Measurements from ENCODE around the gene DENND4B. TPM values are rescaled to one million over a fixed set of nuclear protein-coding genes. Genes with fewer than 3 reads are reported as not detected.
A peak's percentile ranks its signal among the peaks of the same experiment; 100 is the strongest.
"Not testable (repeated sequence)": the region's sequence is repeated elsewhere in the genome, so short reads cannot be mapped to it uniquely, and the experiment has no call there.

DENND4B gene
- total RNA-seq, 1 donor from 2014 or later = 2.7 TPM

DNA sequence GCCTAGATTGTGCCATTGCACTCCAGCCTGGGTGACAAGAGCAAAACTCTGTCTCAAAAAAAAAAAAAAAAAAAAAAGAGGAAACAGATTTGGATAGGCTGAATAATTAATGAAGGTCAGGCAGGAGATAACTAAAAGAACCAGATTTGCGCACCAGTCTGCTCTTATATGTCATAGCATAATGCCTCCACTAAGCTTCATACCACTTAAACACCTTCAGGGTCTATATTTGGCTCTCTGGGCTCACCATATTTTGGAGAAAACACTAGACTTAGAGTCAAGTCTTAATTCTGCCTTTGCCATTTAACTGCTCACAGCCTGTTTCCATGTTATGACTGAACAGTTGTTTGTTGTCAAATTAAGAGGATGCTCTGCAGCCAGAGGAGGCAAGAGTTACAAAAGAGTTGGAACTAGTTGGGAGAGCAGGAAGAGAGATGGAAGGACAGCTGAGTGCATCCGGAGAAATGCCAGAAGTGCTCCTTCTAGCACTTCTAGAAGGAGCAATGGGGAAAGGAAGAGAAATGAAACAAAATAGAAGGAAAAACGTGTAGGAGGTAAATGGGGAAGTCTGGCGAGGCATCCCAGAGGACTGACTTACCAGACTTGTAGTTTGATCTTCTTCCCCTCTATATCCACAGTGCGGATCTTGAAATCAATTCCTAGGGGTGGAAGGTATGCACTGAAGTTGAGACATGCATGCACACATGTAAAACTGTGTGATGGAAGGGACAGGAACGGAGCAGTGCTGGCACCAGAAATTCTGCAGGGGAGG is 37.8 kb upstream of the DENND4B start:
- Histone ChIP-seq H3K36me3 (no peaks in the 10 kb centered on the region), H4K20me1 (ENCODE audit: low read depth) (no peaks in the 10 kb centered on the region), H3K79me2 (ENCODE audit: low read depth) (peaks cover 9% of the 10 kb centered on the region), H3K4me2 (peak overlapping the region; percentile 93), H3K27ac (no peak overlapping the region), H2AFZ (replicated peaks) (no peak overlapping the region), H3K27me3 (no peaks in the 10 kb centered on the region), H3F3A (ENCODE audit: low read depth) (peaks cover 21% of the 10 kb centered on the region), H3K9me3 (ENCODE audit: low read depth) (no peaks in the 10 kb centered on the region), H3K4me1 (peaks cover 10% of the 10 kb centered on the region), H3K4me3 (peak overlapping the region; percentile 73), H3K9ac (no peak overlapping the region)
- Mint-ChIP-seq H3K9me3 (no peaks in the 10 kb centered on the region), H3K4me1 (peaks cover 15% of the 10 kb centered on the region), H3K4me3 (peak overlapping the region; percentile 95), H3K27ac (no peak overlapping the region), H3K36me3 (peaks cover 9% of the 10 kb centered on the region), H3K27me3 (ENCODE audit: insufficient read depth, low read depth) (peaks cover 4% of the 10 kb centered on the region)
- no peak for DNase-seq (ENCODE audit: low spot score)
- TF ChIP-seq, protein P1, sequence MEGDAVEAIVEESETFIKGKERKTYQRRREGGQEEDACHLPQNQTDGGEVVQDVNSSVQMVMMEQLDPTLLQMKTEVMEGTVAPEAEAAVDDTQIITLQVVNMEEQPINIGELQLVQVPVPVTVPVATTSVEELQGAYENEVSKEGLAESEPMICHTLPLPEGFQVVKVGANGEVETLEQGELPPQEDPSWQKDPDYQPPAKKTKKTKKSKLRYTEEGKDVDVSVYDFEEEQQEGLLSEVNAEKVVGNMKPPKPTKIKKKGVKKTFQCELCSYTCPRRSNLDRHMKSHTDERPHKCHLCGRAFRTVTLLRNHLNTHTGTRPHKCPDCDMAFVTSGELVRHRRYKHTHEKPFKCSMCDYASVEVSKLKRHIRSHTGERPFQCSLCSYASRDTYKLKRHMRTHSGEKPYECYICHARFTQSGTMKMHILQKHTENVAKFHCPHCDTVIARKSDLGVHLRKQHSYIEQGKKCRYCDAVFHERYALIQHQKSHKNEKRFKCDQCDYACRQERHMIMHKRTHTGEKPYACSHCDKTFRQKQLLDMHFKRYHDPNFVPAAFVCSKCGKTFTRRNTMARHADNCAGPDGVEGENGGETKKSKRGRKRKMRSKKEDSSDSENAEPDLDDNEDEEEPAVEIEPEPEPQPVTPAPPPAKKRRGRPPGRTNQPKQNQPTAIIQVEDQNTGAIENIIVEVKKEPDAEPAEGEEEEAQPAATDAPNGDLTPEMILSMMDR (IDR thresholded peaks at IDR 0.05) = no peak
- TF ChIP-seq EZH2phosphoT487 (IDR thresholded peaks at IDR 0.05) = no peak
- TF ChIP-seq EZH2 (IDR thresholded peaks at IDR 0.05) = no peak

DNA sequence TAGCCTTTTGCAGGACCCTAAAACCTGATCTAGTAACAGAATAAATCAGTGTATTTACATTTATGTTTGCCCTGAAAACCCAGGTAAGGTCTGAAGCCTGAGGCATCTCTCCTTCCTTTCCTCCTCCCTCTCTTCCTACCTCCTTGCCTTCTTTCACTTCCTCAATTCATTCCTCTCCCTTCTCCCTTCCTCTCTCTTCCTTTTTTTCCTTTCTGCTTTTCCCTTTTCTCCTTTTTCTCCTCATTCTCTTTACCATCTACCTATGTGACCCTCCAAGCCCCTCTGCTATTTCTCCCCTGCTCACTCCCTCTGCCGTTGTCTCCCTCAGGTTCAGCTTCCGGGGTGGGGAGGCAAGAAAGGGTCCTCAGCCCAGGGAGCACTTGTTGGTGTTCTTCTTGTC is 35.2 kb upstream of the DENND4B start:
- not testable (repeated sequence) for H3K4me3 ChIP-seq; H3K4me3 Mint-ChIP-seq; H3K4me2 ChIP-seq; H3K36me3 ChIP-seq; H3K27ac Mint-ChIP-seq; H3K9ac ChIP-seq; H3K9me3 Mint-ChIP-seq; H3K27ac ChIP-seq; H3K27me3 ChIP-seq; H3K36me3 Mint-ChIP-seq; H3K4me1 ChIP-seq; H4K20me1 ChIP-seq (ENCODE audit: low read depth); DNase-seq (ENCODE audit: low spot score); H3K9me3 ChIP-seq (ENCODE audit: low read depth); H2AFZ ChIP-seq (replicated peaks); H3K27me3 Mint-ChIP-seq (ENCODE audit: insufficient read depth, low read depth)
- peaks cover 16% of the 10 kb centered on the region for H3K79me2 ChIP-seq (ENCODE audit: low read depth)
- peaks cover 23% of the 10 kb centered on the region for H3K4me1 Mint-ChIP-seq
- peaks cover 35% of the 10 kb centered on the region for H3F3A ChIP-seq (ENCODE audit: low read depth)

DNA sequence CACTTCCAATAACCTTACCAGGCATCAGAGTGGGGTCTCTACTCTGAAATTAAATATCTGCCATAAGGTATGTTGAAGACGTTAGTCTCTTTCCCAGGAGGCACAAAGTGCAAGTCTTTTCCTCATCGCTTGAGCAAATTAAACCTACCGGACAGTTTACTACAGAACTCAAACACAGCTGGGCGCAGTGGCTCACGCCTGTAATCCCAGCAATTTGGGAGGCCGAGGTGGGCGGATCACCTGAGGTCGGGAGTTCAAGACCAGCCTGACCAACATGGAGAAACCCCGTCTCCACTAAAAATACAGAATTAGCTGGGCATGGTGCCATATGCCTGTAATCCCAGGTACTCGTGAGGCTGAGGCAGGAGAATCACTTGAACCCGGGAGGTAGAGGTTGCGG is 32.6 kb upstream of the DENND4B start:
- H3K9me3 Mint-ChIP-seq; H3K27ac Mint-ChIP-seq; H3K27ac ChIP-seq; H3K27me3 ChIP-seq; H3K36me3 ChIP-seq; H4K20me1 ChIP-seq (ENCODE audit: low read depth); H3K9me3 ChIP-seq (ENCODE audit: low read depth); H3K9ac ChIP-seq; H2AFZ ChIP-seq (replicated peaks); H3K4me1 ChIP-seq; DNase-seq (ENCODE audit: low spot score): not testable (repeated sequence)
- Mint-ChIP-seq H3K36me3 (peaks cover 20% of the 10 kb centered on the region), H3K27me3 (ENCODE audit: insufficient read depth, low read depth) (peaks cover 13% of the 10 kb centered on the region), H3K4me3 (peak overlapping the region; percentile 99), H3K4me1 (peaks cover 25% of the 10 kb centered on the region)
- Histone ChIP-seq H3K4me3 (peak overlapping the region; percentile 88), H3K79me2 (ENCODE audit: low read depth) (peaks cover 20% of the 10 kb centered on the region), H3K4me2 (peak overlapping the region; percentile 84), H3F3A (ENCODE audit: low read depth) (peaks cover 35% of the 10 kb centered on the region)

DNA sequence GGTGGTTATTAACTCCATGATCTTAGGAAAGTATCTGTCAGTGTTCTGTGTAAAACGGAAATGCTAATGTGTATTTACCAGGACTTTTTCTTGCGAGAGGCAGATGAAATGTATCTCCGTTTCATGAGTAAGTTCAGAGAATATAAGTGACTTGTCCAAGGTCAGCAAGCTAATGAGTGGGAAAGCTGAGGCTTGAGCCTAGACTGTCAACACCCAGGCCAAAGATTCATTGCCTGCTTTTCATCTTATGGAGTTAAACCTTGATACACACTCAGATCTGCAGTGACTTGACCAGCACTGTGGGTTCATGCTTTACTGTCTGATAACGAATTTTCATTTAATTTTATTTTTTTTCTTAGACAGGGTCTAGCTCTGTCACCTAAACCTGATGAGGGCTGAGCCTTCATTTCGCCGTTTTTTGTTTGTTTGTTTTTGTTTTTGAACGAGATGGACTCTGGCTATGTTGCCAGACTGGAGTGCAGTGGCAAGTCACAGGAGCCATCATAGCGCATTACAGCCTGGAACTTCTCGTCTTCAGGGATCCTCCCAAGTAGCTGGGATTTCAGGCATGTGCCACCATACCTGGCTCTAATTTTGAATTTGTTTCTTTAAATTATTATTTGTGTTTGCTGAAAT is 31.9 kb upstream of the DENND4B start:
- Mint-ChIP-seq H3K9me3 (no peaks in the 10 kb centered on the region), H3K4me1 (peaks cover 25% of the 10 kb centered on the region), H3K27me3 (ENCODE audit: insufficient read depth, low read depth) (peaks cover 11% of the 10 kb centered on the region), H3K4me3 (peak overlapping the region; percentile 99), H3K36me3 (peaks cover 18% of the 10 kb centered on the region), H3K27ac (no peak overlapping the region)
- no peaks in the 10 kb centered on the region for H3K9me3 ChIP-seq (ENCODE audit: low read depth)
- H4K20me1 ChIP-seq (ENCODE audit: low read depth) = no peaks in the 10 kb centered on the region
- peaks cover 20% of the 10 kb centered on the region for H3K79me2 ChIP-seq (ENCODE audit: low read depth)
- H3K36me3 ChIP-seq = peaks cover 3% of the 10 kb centered on the region
- H3K4me3 ChIP-seq = peak overlapping the region; percentile 88
- H3K4me2 ChIP-seq = peak overlapping the region; percentile 84
- peaks cover 40% of the 10 kb centered on the region for H3F3A ChIP-seq (ENCODE audit: low read depth)
- H3K27me3 ChIP-seq = no peaks in the 10 kb centered on the region
- no peak for DNase-seq (ENCODE audit: low spot score)
- H2AFZ ChIP-seq (replicated peaks) = peak overlapping the region; percentile 90
- H3K9ac ChIP-seq = peak overlapping the region; percentile 33
- H3K4me1 ChIP-seq = peaks cover 7% of the 10 kb centered on the region
- TF ChIP-seq EZH2 (IDR thresholded peaks at IDR 0.05) (no peak), EZH2phosphoT487 (IDR thresholded peaks at IDR 0.05) (no peak)
- TF ChIP-seq, protein P1 (IDR thresholded peaks at IDR 0.05) = no peak
- H3K27ac ChIP-seq = no peak overlapping the region
